ENCODE measurements around the gene LMTK3.
"Not testable (repeated sequence)": the region's sequence is repeated elsewhere in the genome, so short reads cannot be mapped to it uniquely, and the experiment has no call there.

LMTK3 gene

GRCh38 chr19:48540110-48540509 is 28.5 kb upstream of the LMTK3 start:
- no peak for DNase-seq (ENCODE audit: low read depth)

GRCh38 chr19:48539503-48540096 is 28.0 kb upstream of the LMTK3 start:
- no peak for DNase-seq (ENCODE audit: low read depth)

GRCh38 chr19:48538057-48538456 is 26.4 kb upstream of the LMTK3 start:
- not testable (repeated sequence) for DNase-seq (ENCODE audit: low read depth)

GRCh38 chr19:48537541-48537940 is 25.9 kb upstream of the LMTK3 start:
- DNase-seq (ENCODE audit: low read depth): no peak

- DNase-seq (ENCODE audit: low read depth): no peak
Measured at GRCh38 chr19:48533770-48534169, 22.1 kb upstream of the LMTK3 start.

DNA sequence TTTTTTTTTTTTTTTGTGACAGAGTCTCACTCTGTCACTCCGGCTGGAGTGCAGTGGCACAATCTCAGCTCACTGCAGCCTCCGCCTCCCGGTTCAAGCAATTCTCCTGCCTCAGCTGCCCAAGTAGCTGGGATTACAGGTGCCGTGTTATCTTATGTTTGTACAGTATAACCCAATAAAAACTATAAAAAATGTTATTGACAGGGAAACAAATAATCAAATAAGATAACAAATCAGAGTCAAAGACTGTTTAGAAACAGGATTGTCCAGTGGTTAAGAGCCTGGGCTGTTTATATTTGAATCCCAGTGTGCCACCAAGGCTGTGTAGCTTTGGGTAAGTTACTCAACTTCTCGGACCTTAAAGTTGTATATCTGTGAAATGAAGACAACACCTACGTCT is 19.1 kb upstream of the LMTK3 start:
- DNase-seq (ENCODE audit: low read depth): no peak

DNA sequence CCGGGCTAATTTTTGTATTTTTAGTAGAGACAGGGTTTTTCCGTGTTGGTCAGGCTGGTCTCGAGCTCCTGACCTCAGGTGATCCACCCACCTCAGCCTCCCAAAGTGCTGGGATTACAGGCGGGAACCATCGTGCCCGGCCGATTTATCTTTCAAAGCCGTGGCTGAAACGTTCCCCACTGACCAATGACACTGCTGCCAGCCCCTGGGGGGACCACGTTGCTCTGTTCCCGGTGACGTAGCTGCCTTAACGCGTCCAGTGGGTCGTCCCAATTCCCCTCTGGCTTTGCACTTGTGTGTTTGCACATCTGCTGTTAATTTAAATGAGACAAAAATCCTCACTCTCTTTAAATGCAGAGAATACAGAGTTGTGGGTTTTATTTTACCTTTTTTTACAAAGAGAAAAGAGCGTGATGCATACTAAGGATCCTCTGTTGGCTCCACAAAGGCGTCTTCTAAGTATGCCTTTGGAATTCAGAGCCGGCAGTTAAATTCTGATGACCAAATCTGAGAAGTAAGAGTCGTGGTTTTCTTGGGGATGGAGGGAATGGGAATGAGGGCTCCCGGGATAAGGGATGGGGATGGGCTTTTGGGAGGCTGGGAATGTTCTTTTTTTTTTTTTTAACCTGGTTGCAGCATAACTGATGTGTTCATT is 18.6 kb upstream of the LMTK3 start:
- DNase-seq (ENCODE audit: low read depth): no peak

DNA sequence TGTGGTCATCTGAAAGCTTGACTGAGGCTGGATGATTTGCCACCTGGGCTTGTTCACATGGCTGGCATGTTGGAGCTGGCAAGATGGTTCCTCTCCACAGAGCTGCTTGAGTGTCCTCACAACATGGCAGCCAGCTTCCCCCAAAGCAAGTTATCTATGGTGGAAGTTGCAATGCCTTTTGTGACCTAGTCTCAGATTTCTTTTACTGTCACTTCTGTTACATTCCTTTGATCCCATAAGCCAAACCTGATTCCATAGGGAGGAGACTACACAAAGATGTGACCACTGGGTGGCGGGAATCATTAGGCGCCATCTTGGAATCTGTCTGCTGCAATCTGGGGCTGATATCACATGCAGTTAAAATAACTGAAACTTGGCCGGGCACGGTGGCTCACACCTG is 17.5 kb upstream of the LMTK3 start:
- DNase-seq (ENCODE audit: low read depth): no peak

GRCh38 chr19:48524732-48525131 is 13.1 kb upstream of the LMTK3 start:
- DNase-seq (ENCODE audit: low read depth): no peak

GRCh38 chr19:48524221-48524620 is 12.6 kb upstream of the LMTK3 start:
- DNase-seq (ENCODE audit: low read depth): no peak

DNA sequence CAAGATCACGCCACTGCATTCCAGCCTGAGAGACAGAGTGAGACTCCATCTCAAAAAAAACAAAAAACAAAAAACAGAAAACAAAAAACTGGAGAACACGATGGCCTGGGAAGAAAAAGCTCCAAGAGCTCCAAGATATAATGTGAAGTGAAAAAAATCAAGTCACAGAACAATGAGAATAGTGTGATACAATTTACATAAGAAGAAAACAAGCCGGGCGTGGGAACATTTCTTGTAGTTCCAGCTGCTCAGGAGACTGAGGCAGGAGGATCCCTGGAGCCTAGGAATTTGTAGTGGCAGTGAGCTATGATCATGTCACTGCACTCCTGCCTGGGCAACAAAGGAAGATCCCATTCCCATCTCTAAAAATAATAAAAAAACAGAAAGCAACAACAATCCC is 8.5 kb upstream of the LMTK3 start:
- DNase-seq (ENCODE audit: low read depth): no peak

DNA sequence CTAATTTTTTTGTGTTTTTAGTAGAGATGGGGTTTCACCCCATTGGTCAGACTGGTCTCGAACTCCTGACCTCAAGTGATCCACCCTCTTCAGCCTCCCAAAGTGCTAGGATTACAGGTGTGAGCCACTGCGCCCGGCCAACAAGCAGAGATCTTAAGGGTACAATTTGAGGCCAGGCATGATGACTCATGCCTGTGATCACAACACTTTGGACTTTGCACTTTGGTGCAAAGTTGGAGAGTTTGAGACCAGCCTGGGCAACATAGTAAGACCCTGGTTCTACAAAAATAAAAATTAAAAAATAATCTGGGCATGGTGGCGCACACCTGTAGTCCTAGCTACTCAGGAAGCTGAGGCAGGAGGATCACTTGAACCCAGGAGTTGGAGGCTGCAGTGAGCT is 7.8 kb upstream of the LMTK3 start:
- DNase-seq (ENCODE audit: low read depth): not testable (repeated sequence)

DNA sequence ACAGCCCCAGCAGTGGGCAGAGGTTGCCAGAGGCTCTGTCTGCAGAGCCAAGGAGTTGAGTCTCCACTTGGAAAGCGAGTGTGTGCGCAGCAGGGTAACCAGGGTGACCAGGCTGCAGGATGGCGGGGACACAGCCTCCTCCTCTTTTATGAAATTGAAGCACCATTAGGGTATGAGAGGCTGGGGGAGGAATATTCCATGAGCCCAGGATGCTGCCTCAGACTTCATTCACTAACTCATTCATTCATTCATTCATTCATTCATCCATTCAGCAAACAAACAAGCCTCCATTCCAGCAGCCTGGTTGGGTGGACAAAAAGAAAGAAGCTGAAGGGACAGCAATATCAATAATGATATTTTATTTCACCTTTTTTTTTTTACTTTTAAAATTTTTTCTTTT is 6.6 kb upstream of the LMTK3 start:
- DNase-seq (ENCODE audit: low read depth): no peak

DNA sequence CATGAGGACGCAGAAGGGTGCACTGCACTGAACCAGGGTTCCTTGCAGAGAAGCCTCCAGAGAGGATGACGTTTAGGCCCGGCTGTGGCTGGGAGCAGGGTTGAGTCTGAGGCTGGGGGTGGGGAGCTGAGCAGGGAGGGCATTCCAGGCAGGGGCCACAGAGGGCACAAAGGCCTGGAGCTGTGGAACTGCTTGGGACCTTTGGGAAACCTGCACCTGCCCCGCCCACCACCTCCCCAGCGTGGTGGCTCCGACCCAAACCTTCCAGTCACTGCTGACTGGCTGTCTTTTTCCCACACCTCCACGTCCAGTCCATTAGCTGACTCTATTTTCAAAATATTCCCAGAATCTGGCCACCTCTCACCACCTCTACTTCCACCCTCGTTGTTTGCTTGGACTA is 4.9 kb upstream of the LMTK3 start:
- DNase-seq (ENCODE audit: low read depth): no peak

GRCh38 chr19:48514123-48514458 is 2.5 kb upstream of the LMTK3 start:
- no peak for DNase-seq (ENCODE audit: low read depth)

DNA sequence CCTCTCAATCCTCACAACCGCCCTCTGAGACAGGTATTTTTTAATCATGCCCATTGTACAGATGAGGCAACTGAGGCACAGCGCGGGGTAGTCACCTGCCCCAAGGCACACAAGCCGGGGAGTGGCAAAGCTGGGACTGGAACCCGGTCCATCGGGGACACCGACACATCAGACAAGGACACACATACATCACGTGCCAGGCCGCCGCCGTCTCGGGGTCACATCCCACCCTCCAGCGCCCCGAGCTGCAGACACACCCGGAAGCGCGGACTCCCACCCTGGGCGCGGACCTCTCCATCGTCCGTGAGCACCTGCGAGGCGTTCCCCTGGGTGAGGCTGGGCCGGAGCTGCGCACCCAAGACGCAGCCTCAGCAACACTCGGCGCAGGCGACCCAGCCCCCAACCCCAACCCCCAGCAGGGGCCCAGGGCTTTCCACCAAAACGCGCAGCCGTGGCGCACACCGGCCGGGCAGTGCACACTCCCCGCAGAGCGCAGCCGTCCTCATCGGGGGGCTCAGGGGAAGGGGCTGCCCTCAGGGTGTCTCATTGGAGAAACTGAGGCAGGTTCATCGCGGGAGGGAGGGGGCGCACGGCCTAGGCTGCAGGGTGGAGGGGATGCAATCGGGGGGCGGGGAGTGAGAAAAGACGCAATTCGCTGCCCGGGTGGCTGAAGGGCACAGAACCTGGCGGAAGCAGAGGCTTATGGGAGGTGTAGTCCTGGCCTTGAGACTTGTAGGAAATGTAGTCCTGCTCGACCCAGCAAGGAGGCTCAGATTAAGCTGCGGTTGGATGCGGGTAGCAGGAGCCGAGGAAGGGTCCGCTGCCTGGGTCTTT is 1.9 kb upstream of the LMTK3 start:
- DNase-seq (ENCODE audit: low read depth): no peak

DNA sequence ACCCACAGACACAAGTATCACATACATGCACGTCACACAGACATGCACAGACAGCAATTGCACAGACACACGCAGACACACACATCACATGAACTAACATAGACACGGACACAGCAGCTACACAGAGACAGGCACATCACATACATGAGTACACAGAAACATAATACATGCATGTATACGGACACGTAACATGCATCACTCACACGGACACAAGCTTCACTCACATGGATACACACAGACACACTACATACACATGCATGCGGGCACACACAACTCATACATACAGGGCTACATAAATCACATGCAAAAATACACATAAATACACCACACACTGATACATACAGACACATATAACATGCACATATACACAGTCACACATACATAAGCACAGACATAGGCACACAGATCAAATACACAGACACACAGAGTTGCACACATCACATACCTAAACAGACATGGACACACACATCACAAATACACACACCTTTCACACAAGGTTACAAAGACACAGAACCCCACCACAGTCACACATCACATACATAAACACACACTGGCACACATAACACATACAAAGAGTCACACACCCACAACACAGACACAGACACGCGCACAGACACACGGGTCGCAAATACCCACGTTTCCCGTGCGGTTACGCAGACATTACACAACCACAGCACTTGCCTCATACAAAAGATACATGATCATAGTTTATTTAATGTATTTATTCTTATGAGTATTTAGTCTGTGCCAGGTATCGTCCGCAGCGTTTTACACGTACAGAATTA is 1.1 kb upstream of the LMTK3 start:
- no peak for DNase-seq (ENCODE audit: low read depth)

DNA sequence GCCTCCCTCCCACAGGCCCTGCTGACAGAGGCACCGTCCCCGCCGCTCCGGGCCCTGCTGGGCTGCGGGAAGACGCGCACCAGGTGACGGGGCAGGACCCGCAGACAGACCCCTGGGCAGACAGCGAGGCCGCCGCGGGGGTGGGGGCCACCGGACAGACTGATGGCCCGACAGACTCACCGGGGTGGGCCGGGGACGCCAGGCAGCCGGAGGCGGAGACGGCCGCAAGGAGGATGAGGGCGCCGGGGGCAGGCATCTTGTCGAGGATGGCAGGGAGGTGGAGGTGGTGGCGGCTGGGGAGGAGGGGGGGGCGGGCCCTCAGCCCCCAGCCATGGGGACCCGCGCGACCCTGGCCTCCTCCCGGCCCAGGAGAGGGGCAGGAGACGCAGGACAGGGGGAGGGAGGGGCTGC is 309 bp downstream of the LMTK3 start:
- no peak for DNase-seq (ENCODE audit: low read depth)

GRCh38 chr19:48510421-48511268 is 990 bp downstream of the LMTK3 start:
- no peak for DNase-seq (ENCODE audit: low read depth)

- no peak for DNase-seq (ENCODE audit: low read depth)
Measured at GRCh38 chr19:48509467-48510194, 2.0 kb downstream of the LMTK3 start.

Measured in non-pigmented ciliary epithelial cell (primary cell).